NB4 (cell line): ENCODE data around the gene SYCE1.

ENCODE experiments used
- CTCF ChIP-seq: IDR thresholded peaks from one replicate; pipeline ENCODE4 v1.5.1; 2012; ENCODE audit warnings: low read depth, low read length
- MAX ChIP-seq: IDR thresholded peaks from 2 replicates; pipeline ENCODE4 v1.6.1; 2011; ENCODE audit warnings: low read depth, low read length
- POLR2A ChIP-seq: IDR thresholded peaks from 2 replicates; pipeline ENCODE4 v1.6.1; 2011; ENCODE audit warnings: mild to moderate bottlenecking; ENCODE audit not compliant: insufficient read length; ENCODE audit errors: extremely low read depth

- TF ChIP-seq POLR2A (no peak), CTCF (no peak), MAX (no peak)
Observed at GRCh38 chr10:133511408-133511807, 54.0 kb downstream of the SYCE1 start.
